Measurements from ENCODE around the gene PRAC2. TPM values are rescaled to one million over a fixed set of nuclear protein-coding genes. Genes with fewer than 3 reads are reported as not detected.

Gene PRAC2
- total and polyA plus RNA-seq, 2 of the 13 experiments (the other 11 are each of a cell fraction or from before 2014, with no cell fraction given): not detected

GRCh38 chr17:48734333-48735061 is 11.5 kb downstream of the PRAC2 start:
- no peak overlapping the region for H2AFZ ChIP-seq (ENCODE audit: low read length)
- POLR2A ChIA-PET: no interaction called here
- 44% methylated on average over 14 of the region's 14 CpGs for WGBS (ENCODE audit: low lambda C conversion rate)
- ATAC-seq: no peak
- FAIRE-seq: no peak
- no peaks in the 10 kb centered on the region for H3K79me2 ChIP-seq (ENCODE audit: insufficient read depth, low read length)
- TF ChIP-seq THAP8 (CRISPR knock-in tag; IDR thresholded peaks at IDR 0.05; ENCODE audit: borderline replicate concordance) (no peak), BRCA1 (CRISPR knock-in tag; IDR thresholded peaks at IDR 0.05) (no peak), ZNF441 (CRISPR knock-in tag; IDR thresholded peaks at IDR 0.05; ENCODE audit: borderline replicate concordance) (no peak), ZNF20 (CRISPR knock-in tag; IDR thresholded peaks at IDR 0.05) (no peak), SUZ12 (IDR thresholded peaks at IDR 0.05; ENCODE audit: low read depth, low read length) (no peak), THYN1 (CRISPR knock-in tag; IDR thresholded peaks at IDR 0.05; ENCODE audit: borderline replicate concordance, low read depth) (no peak), ZNF3 (CRISPR knock-in tag; IDR thresholded peaks at IDR 0.05) (no peak), ZNF12 (CRISPR knock-in tag; IDR thresholded peaks at IDR 0.05) (no peak), ZNF788 (CRISPR knock-in tag; IDR thresholded peaks at IDR 0.05; ENCODE audit: borderline replicate concordance) (no peak), REXO4 (CRISPR knock-in tag; IDR thresholded peaks at IDR 0.05; ENCODE audit: borderline replicate concordance) (no peak), TCF12 (IDR thresholded peaks at IDR 0.05) (no peak), TCF12 (CRISPR knock-in tag; IDR thresholded peaks at IDR 0.05) (no peak), DNMT3B (CRISPR knock-in tag; conservative IDR thresholded peaks at IDR 0.05) (no peak)
- CTCF ChIA-PET (ENCODE audit: low intra/inter-chr PET ratio, low total read pairs): no interaction called here
- H3K36me3 ChIP-seq (replicated peaks in 1 of 2; ENCODE audit: control insufficient read depth in 1 of 2, insufficient read depth in 2 of 2, low read length in 2 of 2): no peaks in the 10 kb centered on the region
- no peak overlapping the region for H3K9ac ChIP-seq (ENCODE audit: insufficient read depth, low read depth, low read length)
- H3K4me3 ChIP-seq (replicated peaks in 1 of 3; ENCODE audit: insufficient read depth in 1 of 3, low read depth in 2 of 3, low read length in 3 of 3): no peak overlapping the region
- in situ Hi-C loops (cut with HindIII; ENCODE audit: extremely low pct_ligation_motif_present, low pct_unique_long_range_greater_than_20kb): no loop called here
- no peak overlapping the region for H3K27ac ChIP-seq (ENCODE audit: extremely low read length, insufficient read depth, low read length)
- no TSS peak for BruUV-seq (replicated peaks)
- no peak for DNase-seq (ENCODE audit: low spot score)
- peaks cover 15 to 92% of the 10 kb centered on the region in 2 experiments for H3K27me3 ChIP-seq (ENCODE audit: control insufficient read depth in 1 of 2, insufficient read depth in 2 of 2, low read length in 2 of 2)
- no peaks in the 10 kb centered on the region for H3K9me3 ChIP-seq (ENCODE audit: low read length)
- peaks cover 16% of the 10 kb centered on the region for H3K4me1 ChIP-seq (ENCODE audit: insufficient read depth, low read length)
- intact Hi-C loops (cut with micrococcal nuclease; ENCODE audit: unreplicated experiment): no loop called here
- H3K4me2 ChIP-seq (ENCODE audit: low read depth, low read length): no peak overlapping the region
- peaks cover 4% of the 10 kb centered on the region; the same call in 1 of the 2 replicates for H4K20me1 ChIP-seq (ENCODE audit: insufficient read depth, low read length)

Measured in HepG2 (cell line).